LHCN-M2 (cell line): ENCODE measurements around the gene VPS18. TPM values are rescaled to one million over a fixed set of nuclear protein-coding genes. Genes with fewer than 3 reads are reported as not detected.

Source experiments
- DNase-seq: peaks from one replicate; pipeline ENCODE4 v3.0.0-alpha.2; 2012; ENCODE audit warnings: low read depth
- total RNA-seq: library from RNA; depleted of rRNA; stranded (reverse); fragments of >200 nt; gene quantifications from 2 replicates; pipeline ENCODE4 v1.2.3, GENCODE V29; 2014

VPS18 gene
- total RNA-seq, 1 experiment from 2014 or later = 52.1 TPM

DNA sequence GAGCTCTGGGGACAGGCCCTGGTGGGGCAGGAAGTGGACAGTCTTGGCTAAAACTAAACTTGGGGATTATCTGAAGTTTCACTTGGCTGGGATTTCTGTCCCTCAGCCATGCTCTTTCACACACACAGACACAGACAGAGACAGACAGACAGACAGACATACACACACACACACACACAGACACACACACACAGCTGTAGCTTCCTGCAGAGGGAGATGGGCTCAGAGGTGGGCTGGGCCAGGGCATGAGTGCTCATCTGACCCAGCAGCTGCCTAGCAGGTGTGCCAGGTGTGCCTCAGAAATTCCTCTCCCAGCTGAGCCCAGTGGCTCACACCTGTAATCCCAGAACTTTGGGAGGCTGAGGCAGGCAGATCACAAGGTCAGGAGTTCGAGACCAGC is 23.5 kb upstream of the VPS18 start:
- no peak for DNase-seq

DNA sequence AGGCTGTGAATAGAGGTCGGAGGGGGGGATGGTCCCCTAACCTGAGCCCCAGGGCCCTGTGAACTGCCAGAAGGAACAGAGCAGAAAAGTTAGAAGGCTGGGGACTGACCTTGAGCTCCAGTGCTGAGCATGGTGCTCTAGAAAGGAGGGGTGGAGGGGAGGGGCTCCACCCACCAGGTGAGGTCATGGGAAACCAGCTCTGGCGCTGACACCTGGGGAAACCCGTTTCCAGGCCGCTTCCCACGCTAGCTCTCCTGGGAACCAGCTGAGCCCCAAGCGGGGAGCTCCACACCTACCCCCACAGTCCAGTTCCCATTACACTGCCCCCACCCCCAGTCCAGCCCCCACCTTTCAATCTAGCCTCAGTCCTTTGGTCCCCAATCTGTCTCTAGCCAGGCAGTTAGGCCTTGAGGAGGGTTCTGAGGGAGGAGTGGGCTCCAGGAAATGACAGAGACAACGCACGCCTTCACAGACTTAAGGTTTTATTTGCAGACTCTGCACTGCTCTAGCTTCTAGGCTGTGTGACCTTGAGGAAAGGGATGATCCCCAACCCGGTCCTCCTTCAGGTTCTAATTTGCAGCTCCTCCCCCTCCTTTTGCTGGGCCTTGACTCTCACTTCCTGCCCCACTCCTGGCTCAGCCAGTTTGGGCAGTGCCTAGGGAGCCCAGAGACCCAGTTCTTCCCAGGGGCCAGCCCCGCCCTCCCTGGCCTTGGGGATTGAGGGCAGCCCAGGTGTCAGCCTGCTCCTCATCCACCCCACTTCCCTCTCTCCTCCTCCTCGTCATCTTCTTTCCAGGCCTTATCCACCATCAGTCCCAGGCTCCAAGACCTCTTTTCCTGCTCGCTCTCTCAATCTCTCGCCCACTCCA is 22.3 kb upstream of the VPS18 start:
- DNase-seq = no peak

DNA sequence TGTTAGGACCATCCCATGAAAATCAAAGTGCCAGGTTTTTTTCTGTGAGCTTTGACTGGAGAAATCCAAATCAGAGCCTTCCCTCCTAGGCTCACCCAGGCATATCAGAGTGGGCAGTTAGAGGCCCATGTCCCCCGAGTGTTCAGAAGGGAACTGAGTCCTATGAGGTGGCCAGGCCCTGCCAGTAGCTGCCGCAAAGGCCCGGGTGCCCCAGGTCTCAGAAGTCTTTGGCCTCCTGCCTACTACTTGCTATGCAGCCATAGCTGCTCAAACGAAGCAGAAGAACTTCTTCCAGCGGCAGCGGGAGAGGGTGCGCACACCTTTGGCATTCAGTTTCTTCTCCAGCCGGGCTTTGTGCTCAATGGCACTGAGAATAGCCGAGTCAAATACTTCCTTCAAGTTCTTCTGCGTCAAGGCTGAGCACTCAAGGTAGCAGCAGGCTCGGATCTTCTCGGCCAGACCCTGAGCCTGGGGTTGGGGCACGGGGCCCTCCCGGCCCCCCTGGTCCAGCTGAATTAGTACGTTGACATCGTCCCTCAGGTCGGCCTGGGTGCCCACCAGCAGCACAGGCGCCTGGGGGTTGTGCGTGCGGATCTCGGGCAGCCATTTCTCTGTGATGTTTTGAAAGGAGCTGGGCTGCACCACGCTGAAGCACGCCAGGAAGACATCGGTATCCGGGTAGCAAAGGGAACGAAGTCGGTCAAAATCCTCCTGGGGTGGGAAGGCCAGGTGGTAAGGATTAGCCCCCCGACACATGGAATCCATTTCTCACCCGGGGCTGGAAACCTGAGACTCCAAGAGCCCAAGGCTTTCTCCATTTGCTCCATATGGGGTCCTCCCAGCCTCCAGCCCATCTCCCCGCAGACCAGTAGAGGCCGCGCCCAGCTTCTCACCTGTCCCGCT is 21.2 kb upstream of the VPS18 start:
- no peak for DNase-seq

DNA sequence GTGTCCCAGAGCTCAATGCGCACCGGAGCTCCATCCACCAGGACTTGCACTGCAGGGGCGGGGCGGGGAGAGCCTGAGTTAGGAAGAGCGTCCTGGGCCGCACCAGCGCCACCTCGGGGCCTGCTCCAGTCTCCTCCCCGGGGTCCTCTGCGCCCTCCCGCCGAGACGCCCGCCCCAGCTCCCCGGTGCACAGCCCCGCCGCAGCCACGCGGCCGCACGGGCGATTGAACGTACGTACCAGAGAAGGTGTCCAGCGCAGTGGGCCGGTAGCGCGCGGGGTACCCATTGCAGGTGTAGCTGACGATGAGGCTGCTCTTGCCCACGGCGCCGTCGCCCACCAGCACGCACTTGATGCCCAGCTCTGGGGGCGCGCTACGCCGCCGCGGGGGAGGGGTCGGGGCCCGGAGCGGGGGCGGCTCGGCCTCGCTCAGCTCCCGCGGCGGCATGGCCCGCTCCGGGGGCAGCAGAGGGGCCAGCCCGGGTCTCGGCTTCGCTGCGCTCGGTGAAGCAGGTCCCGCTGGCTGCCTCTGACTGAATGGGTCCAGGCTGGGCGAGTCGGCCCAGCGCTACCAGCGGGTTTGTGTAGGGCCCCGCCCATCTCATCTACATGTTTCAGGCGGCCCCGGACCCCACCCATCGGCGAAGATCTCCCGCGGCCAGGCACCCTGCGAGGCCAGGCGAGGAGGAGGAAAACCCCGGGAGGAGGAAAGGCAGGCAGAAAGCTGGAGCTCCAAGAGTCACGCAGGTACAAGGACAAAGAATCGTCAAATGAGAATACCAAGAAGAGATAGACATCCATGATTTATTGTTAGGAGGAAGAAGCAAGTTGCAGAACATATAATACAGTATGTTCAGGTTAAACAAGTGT is 20.3 kb upstream of the VPS18 start, which contains the start of gene RHOV:
TSS of gene RHOV (minus strand) at position 541 of the 868 bp plus-strand sequence. CDS start at position 446, 95 bp downstream.
- peak; percentile 16 for DNase-seq

DNA sequence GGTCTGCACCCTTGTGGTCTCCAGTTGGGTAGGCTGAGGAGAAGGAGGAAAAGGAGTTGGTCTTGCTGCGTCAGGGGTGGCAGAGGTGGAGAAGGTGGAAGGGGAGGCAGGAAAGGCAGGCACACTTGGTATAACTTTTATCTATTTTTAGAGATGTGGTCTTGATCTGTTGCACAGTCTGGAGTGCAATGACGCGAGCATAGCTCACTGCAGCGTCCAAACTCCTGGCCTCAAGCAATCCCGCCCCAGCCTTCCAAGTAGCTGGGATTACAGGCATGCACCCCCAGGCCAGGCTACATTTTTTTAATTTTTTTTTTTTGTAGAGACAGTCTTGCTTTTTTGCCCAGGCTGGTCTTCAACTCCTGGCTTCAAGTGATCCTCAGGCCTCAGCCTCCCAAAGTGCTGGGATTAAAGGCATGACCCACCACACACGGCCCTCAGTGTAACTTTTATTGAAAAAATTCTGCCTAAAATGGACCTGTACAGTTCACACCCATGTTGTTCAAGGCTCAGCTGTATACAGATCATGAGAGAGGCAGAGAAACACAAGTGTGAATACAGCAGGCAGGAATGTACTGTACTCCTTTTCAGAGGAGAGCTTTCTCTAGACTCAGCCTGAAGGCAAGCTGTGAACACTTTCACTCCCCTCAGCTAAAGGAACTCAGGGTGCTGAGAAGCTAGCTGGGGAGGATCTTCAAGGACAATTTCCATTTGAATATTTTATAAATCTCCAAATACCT is 18.1 kb upstream of the VPS18 start:
- DNase-seq = no peak

DNA sequence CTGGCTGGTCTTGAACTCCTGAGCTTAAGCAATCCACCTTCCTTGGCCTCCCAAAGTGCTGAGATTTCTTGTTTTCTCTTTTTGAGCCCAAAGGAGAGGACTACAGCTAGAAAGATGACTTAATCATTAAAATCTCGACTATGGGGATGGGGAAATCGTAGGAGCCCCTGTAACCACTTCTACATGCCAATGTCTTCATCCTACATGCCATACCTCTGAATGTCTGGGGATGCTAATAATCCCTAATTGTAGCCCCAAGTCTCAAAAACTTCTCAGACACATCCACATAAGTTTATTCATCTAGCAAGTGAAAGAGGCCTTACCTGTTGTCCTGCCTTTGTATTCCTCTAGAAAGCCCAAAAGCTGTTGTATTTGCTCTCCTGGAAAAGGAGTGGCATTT is 16.6 kb upstream of the VPS18 start:
- DNase-seq = no peak

DNA sequence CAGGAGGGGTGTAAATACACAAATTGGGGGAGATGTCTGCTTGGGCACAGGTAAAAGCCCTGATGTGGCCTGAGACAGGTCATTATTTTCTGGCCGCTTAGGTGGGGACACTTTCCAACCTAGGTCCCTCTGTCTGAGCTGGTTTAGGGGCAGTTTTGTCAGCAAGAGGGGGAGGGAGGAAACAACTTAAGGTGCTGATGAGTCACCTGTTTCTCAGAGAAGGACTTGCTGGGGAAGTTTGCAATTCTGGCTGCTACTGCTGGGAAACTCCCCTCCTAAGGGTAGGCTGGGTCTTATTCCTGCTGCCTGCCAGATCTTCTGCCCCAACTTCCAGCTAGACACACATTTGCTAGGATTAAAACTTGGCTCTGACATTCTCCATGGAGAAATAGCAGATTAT is 15.5 kb upstream of the VPS18 start:
- DNase-seq = no peak

DNA sequence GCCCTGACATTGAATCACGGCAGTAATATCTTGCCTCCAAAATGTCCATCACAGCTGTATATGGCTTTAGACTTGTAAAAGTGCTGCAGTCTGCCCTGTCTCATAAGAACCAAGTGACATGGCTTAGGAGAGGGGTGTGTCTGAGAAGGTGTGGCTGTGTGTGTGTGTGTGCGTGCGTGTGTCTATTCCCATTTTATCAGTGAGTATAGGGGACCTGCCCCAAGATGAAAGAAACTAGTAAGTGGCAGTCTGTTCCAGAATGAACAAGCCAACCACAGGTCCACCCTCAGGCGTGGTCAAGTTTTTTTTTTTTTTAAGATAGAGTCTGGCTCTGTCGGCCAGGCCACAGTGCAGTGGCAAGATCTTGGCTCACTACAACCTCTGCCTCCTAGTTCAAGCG is 14.6 kb upstream of the VPS18 start:
- no peak for DNase-seq

DNA sequence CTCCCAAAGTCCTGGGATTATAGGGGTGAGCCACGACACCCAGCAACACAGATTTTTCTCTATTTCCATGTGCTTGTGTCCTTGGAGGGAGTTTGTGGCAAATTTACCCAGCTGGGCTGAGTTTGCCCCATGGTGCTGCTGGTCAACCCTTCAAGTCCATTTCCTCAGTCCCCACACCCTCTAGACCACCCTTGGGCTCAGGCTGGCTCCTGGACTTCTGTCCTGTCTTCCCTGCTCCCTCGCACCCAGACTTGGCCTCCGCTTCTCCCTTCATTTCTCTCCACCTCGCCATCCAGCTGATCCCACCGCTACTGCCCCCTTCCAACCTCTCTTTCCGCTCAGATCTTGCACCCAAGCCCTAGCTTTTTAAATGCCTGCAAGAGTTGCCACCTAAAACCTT is 12.9 kb upstream of the VPS18 start:
- no peak for DNase-seq

DNA sequence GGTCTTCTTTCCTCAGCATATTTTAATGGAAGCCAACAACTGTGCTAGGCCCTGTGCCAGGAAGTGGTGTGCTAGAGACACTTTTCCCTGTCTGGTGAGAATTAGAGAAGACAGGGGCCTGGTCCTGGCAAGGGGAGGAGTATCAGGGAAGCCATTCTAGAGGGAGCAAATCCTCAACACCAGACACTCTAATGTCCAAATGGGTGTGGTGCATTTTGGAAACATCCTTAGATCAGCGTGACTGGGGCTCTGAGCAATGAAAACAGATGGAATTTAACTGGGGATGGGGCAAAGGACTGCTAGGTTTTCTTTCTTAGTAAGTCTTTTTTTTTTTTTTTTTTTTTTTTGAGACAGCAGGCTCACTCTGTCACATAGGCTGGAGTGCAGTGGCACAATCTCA is 7.7 kb upstream of the VPS18 start:
- no peak for DNase-seq

DNA sequence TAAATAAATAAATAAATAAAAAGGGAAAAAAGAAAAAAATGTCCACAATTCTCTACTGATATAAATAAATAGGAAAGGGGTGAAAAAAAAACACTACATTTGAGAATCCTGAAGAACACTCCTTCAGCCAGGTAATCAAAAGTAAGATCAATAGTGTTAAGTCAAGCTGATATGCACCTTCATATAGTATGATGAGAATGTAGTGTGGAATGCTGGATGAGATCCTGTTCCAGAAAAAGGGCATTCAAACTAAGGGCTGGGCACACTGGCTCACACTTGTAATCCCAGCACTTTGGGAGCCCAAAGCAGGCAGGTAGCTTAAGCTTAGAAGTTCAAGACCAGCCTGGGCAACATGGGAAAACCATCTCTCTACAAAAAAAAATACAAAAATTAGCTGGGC is 5.1 kb upstream of the VPS18 start:
- no peak for DNase-seq

DNA sequence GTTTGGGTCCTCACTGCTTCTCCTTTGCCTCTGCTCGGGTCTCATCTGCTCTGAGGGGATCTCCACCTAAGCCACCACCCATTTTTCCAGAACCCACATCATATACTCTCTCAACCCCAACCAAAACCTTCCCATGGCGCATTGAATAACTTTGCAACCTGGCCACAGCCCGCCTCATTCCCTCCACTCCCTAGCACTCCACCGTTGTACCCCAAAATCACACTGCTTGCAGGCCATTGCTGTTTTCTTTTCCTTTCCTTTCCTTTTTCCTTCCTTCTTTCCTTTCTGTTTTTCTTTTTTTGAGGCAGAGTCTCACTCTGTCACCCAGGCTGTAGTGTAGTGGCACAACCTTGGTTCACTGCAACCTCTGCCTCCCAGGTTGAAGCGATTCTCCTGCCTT is 3.1 kb upstream of the VPS18 start:
- no peak for DNase-seq

DNA sequence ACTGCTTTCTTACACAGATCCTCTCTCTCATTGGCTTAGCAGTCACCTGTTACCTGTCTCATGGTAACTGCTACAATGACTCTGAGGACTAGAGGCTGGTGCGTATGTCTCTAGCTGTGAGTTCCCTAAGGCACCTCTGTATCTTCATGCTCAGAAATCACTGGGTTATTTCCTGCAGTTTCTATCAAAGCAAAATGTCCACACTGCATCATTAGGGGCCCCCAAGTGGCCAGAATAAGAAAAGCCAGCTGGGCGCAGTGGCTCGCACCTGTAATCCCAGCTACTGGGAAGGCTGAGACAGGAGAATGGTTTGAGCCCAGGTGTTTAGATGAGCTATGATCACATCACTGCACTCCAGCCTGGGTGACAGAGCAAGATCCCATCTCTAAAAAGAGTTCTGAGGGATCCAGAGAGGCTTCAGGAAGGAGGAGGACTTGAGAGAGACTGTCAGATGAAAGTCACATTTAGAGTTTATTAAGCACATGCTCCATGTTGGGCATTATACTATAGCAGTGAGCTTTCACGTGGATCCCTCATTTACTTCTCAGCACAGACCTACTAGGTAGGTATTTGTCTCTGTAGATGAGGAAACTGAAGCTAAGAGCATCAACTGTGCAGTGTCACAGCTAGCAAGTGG is 2.3 kb upstream of the VPS18 start:
- DNase-seq = peak; percentile 35

DNA sequence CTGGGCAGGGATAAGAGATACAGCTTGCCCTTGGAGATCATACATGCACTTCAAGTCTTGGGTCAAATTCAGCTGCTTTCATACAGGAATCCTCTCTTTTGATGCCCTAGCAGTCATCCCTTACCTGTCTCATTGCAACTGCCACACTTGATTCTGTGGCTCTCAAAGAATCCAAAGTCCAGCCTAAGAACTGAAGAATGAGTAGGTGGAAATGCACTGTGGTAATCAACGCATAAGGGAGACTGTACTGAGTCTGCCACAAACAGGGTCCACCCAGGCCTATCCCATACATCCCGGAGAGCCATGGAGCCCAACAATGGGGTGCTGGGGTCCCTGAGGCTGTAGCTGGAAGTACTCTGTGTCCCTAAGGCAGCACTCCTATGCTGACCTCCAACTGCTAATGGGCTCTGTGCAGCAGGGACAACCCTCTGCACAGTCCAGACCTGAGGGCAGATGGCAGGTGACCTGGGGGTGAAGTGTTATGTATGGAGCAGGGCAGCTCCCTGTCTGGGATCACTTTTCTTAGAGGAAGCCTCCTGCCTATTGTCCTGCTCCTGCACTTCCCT is 1.7 kb upstream of the VPS18 start:
- no peak for DNase-seq

DNA sequence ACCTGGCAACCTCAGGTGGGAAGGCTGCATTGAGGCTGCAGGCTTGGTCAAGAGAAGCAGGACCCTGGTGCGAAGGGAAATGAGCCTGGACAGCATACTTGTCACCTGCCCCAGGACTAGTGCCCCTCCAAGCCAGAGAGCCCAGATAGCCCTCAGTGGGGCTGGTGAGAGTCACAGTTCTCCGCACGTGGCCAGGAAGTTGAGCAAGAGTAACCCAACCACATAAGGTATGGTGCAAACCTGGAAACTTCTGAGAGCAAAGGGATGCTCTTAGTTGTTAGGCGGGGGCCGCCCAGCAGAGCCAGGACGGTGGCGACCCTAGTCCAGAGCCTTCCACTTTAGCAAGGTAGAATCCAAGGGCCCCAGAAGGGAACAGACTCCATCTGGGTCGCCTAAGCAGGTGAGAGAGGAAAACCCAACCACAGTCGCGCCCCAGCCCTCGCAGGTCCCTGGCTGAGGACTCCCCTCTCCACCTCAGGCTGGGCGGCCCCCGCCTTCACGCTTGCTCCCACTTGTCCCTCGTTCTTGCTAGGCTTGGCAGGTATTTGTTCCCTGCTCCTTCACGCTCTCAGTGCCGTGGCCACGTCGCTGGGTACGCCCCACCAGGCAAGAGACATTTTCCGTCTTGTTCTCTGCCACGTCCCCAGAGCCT is 1.1 kb upstream of the VPS18 start:
- DNase-seq = no peak

DNA sequence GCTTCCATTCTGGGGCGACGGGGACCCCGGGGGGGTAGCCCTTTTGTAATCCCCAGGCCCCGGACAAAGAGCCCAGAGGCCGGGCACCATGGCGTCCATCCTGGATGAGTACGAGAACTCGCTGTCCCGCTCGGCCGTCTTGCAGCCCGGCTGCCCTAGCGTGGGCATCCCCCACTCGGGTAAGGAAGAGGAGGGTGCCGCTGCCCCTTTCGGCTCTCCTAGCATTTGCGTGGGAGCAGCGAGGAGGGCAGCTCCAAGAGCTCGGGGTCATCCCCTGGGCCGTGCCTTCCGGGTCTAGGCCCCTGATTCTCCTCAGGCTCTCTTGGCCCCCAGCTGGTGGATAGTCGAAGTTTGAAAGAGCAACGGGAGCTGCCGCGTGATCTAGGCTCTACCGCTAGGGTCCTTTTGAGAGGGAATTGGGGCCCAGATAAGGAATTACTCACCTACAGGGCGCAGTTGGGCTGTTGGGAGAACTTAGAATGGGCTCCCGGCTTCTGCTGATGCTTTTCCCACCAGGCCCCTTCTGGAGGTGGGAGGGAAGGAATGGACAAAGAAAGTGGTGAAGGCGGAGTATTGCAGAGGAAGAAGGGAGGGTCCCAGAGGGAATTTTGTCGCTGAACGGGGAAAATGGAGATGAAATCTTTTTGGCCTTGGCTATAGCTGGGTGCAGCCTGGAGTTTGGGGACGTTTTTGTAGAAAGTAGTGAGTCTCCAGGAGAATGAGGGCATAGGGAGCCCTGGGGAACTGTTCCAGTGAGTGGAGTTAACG is 615 bp downstream of the VPS18 start:
- DNase-seq = peak; percentile 86

DNA sequence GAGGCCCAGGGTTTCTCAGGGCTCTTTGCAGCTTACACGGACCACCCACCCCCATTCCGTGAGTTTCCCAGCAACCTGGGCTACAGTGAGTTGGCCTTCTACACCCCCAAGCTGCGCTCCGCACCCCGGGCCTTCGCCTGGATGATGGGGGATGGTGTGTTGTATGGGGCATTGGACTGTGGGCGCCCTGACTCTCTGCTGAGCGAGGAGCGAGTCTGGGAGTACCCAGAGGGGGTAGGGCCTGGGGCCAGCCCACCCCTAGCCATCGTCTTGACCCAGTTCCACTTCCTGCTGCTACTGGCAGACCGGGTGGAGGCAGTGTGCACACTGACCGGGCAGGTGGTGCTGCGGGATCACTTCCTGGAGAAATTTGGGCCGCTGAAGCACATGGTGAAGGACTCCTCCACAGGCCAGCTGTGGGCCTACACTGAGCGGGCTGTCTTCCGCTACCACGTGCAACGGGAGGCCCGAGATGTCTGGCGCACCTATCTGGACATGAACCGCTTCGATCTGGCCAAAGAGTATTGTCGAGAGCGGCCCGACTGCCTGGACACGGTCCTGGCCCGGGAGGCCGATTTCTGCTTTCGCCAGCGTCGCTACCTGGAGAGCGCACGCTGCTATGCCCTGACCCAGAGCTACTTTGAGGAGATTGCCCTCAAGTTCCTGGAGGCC is 5.4 kb downstream of the VPS18 start:
- DNase-seq = no peak
